Upper lobe of left lung (tissue), 6 donors: Measurements from ENCODE around the gene ARPP21. TPM values are rescaled to one million over a fixed set of nuclear protein-coding genes. Genes with fewer than 3 reads are reported as not detected.

Source experiments
- ATAC-seq, 2 donors: fragments of 200-7000 bp; cut with Tn5 transposase; one replicate each; pipeline ENCODE4 v1.9.1; 2022; ENCODE audit warnings: mild to moderate bottlenecking in 2 of 2, moderate library complexity in 2 of 2; ENCODE audit not compliant: low FRiP score in 2 of 2
- DNase-seq, 2 donors: peaks; one replicate each; pipeline ENCODE4 v3.0.0-alpha.2; 2019 to 2020
- H3K27ac ChIP-seq, 4 donors: fragments of 200-600 bp; sonication (generic); one replicate each; pipeline ENCODE4 v1.5.1; 2016 to 2019
- H3K27me3 ChIP-seq, 4 donors: fragments of 200-600 bp; sonication (generic); one replicate each; pipeline ENCODE4 v1.5.1; 2017 to 2019
- H3K36me3 ChIP-seq, 4 donors: fragments of 200-600 bp; sonication (generic); one replicate each; pipeline ENCODE4 v1.5.1; 2016 to 2019
- H3K4me1 ChIP-seq, 4 donors: fragments of 200-600 bp; sonication (generic); one replicate each; pipeline ENCODE4 v1.5.1; 2018 to 2019
- H3K4me3 ChIP-seq, 4 donors: fragments of 200-600 bp; sonication (generic); one replicate each; pipeline ENCODE4 v1.5.1; 2017 to 2019; ENCODE audit warnings: mild to moderate bottlenecking in 2 of 4, moderate library complexity in 1 of 4
- H3K9me3 ChIP-seq, 4 donors: fragments of 200-600 bp; sonication (generic); one replicate each; pipeline ENCODE4 v1.5.1; 2018 to 2019
- EP300 ChIP-seq, 4 donors: sonication (generic); formaldehyde crosslinking; IDR thresholded peaks; one replicate each; pipeline ENCODE4 v1.5.1; 2017; ENCODE audit warnings: antibody characterized with exemption in 4 of 4, control low read depth in 2 of 4
- POLR2A ChIP-seq, 4 donors: fragments of 450-650 bp; IDR thresholded peaks; one replicate each; pipeline ENCODE4 v1.5.1; 2016 to 2017; ENCODE audit warnings: antibody characterized with exemption in 4 of 4, mild to moderate bottlenecking in 2 of 4
- POLR2AphosphoS5 ChIP-seq, 2 donors: sonication (generic); formaldehyde crosslinking; IDR thresholded peaks; one replicate each; pipeline ENCODE4 v1.5.1; 2017; ENCODE audit warnings: antibody characterized with exemption in 2 of 2
- WGBS, 2 donors: methylation state at CpG; one replicate each; pipeline ENCODE4 v1.1.5; 2017 to 2018; 5-methylcytosine and 5-hydroxymethylcytosine counted together
- total RNA-seq, 6 donors: library from RNA; depleted of rRNA in 4 of 6; stranded (reverse); fragments of >200 nt in 4 of 6; gene quantifications; one replicate each; pipeline versions ENCODE4 v1.1.0 to v1.2.1, GENCODE V29; 2016 to 2021
- TF ChIP-seq, protein P1 (sequence below), 6 experiments: fragments of 450-650 bp in 4 of 6; fragments of 200-600 bp in 2 of 6; sonication (generic) in 2 of 6; IDR thresholded peaks; one replicate each; pipeline ENCODE4 v1.5.1; 2016 to 2019; ENCODE audit warnings: antibody characterized with exemption in 6 of 6
- donor health status: DM: no; HTN: no; CAD: no; lungs with moderate emphysema.
- donor health status: DM: no; HTN: yes; CAD: no; lungs with severe emphysema.

Gene ARPP21
- total RNA-seq, 6 donors from 2014 or later, result not detected

GRCh38 chr3:35677797-35678196, 38.5 kb downstream of the ARPP21 start:
- Histone ChIP-seq H3K27me3 (no peaks in the 10 kb centered on the region), H3K36me3 (no peaks in the 10 kb centered on the region), H3K4me3 (no peak overlapping the region), H3K9me3 (no peaks in the 10 kb centered on the region), H3K4me1 (no peaks in the 10 kb centered on the region), H3K27ac (no peak overlapping the region)
- DNase-seq, result no peak
- no peak for TF ChIP-seq POLR2AphosphoS5 (IDR thresholded peaks at IDR 0.05)
- no peak for TF ChIP-seq EP300 (IDR thresholded peaks at IDR 0.05)
- TF ChIP-seq, protein P1, sequence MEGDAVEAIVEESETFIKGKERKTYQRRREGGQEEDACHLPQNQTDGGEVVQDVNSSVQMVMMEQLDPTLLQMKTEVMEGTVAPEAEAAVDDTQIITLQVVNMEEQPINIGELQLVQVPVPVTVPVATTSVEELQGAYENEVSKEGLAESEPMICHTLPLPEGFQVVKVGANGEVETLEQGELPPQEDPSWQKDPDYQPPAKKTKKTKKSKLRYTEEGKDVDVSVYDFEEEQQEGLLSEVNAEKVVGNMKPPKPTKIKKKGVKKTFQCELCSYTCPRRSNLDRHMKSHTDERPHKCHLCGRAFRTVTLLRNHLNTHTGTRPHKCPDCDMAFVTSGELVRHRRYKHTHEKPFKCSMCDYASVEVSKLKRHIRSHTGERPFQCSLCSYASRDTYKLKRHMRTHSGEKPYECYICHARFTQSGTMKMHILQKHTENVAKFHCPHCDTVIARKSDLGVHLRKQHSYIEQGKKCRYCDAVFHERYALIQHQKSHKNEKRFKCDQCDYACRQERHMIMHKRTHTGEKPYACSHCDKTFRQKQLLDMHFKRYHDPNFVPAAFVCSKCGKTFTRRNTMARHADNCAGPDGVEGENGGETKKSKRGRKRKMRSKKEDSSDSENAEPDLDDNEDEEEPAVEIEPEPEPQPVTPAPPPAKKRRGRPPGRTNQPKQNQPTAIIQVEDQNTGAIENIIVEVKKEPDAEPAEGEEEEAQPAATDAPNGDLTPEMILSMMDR (IDR thresholded peaks at IDR 0.05), result no peak
- no peak for TF ChIP-seq POLR2A (IDR thresholded peaks at IDR 0.05)
- WGBS, 2 donors, result 88 to 90% methylated on average over 5 of the region's 5 CpGs
- no peak for ATAC-seq

GRCh38 chr3:35678643-35679161, 39.4 kb downstream of the ARPP21 start:
- Histone ChIP-seq H3K9me3 (no peaks in the 10 kb centered on the region), H3K36me3 (no peaks in the 10 kb centered on the region), H3K27ac (no peak overlapping the region), H3K27me3 (no peaks in the 10 kb centered on the region), H3K4me1 (no peaks in the 10 kb centered on the region), H3K4me3 (no peak overlapping the region)
- ATAC-seq (no peak), DNase-seq (no peak)
- WGBS, 2 donors, result 66 to 76% methylated on average over 7 of the region's 7 CpGs
- no peak for TF ChIP-seq POLR2A (IDR thresholded peaks at IDR 0.05)
- TF ChIP-seq EP300 (IDR thresholded peaks at IDR 0.05), result no peak
- TF ChIP-seq, protein P1 (IDR thresholded peaks at IDR 0.05), result no peak
- no peak for TF ChIP-seq POLR2AphosphoS5 (IDR thresholded peaks at IDR 0.05)

- TF ChIP-seq POLR2AphosphoS5 (IDR thresholded peaks at IDR 0.05) (no peak), POLR2A (IDR thresholded peaks at IDR 0.05) (no peak)
- TF ChIP-seq, protein P1 (IDR thresholded peaks at IDR 0.05), result no peak
- Histone ChIP-seq H3K4me1 (no peaks in the 10 kb centered on the region), H3K9me3 (no peaks in the 10 kb centered on the region), H3K4me3 (no peak overlapping the region), H3K27ac (no peak overlapping the region), H3K36me3 (no peaks in the 10 kb centered on the region), H3K27me3 (no peaks in the 10 kb centered on the region)
- DNase-seq (no peak), ATAC-seq (no peak)
- WGBS, 2 donors, result 89 to 94% methylated on average over 14 of the region's 14 CpGs
Measured at GRCh38 chr3:35679409-35680080, 40.2 kb downstream of the ARPP21 start.

- DNase-seq (no peak), ATAC-seq (no peak)
- Histone ChIP-seq H3K27ac (no peak overlapping the region), H3K27me3 (no peaks in the 10 kb centered on the region), H3K4me1 (no peaks in the 10 kb centered on the region), H3K9me3 (no peaks in the 10 kb centered on the region), H3K4me3 (no peak overlapping the region), H3K36me3 (no peaks in the 10 kb centered on the region)
- no peak for TF ChIP-seq POLR2AphosphoS5 (IDR thresholded peaks at IDR 0.05)
- no peak for TF ChIP-seq EP300 (IDR thresholded peaks at IDR 0.05)
- no peak for TF ChIP-seq POLR2A (IDR thresholded peaks at IDR 0.05)
- TF ChIP-seq, protein P1 (IDR thresholded peaks at IDR 0.05), result no peak
- 48 to 49% methylated on average over 5 of the region's 5 CpGs for WGBS, 2 donors
Measured at GRCh38 chr3:35680866-35681650, 41.7 kb downstream of the ARPP21 start.
